Lung (tissue), 12 donors: ENCODE data around the gene LUM. TPM values are rescaled to one million over a fixed set of nuclear protein-coding genes. Genes with fewer than 3 reads are reported as not detected.
A peak's percentile ranks its signal among the peaks of the same experiment; 100 is the strongest.

ENCODE experiments used
- ATAC-seq: fragments of 200-7000 bp; cut with Tn5 transposase; one replicate; pipeline ENCODE4 v1.9.1; 2020; ENCODE audit warnings: moderate number of reproducible peaks; ENCODE audit not compliant: insufficient read depth, low FRiP score
- DNase-seq, 3 donors: peaks; one replicate each; pipeline ENCODE4 v3.0.0-alpha.2; 2013 to 2017
- H3K27ac ChIP-seq, 2 donors: one replicate each; pipeline ENCODE4 v1.5.1; 2013; ENCODE audit warnings: mild to moderate bottlenecking in 2 of 2, moderate library complexity in 2 of 2, control low read depth in 1 of 2, inconsistent platforms in 1 of 2, low read depth in 1 of 2, low read length in 1 of 2
- H3K27me3 ChIP-seq, 3 donors: one replicate each; pipeline ENCODE4 v1.5.1; 2013; ENCODE audit warnings: low read length in 2 of 3; ENCODE audit not compliant: control insufficient read depth in 3 of 3, insufficient read depth in 3 of 3
- H3K36me3 ChIP-seq, 4 donors: one replicate each; pipeline ENCODE4 v1.5.1; 2013; ENCODE audit warnings: low read length in 4 of 4, mild to moderate bottlenecking in 1 of 4, moderate library complexity in 1 of 4; ENCODE audit not compliant: control insufficient read depth in 4 of 4, insufficient read depth in 4 of 4
- H3K4me1 ChIP-seq, 5 donors: one replicate each; pipeline ENCODE4 v1.5.1; 2013; ENCODE audit warnings: low read length in 5 of 5, mild to moderate bottlenecking in 2 of 5, moderate library complexity in 1 of 5; ENCODE audit not compliant: control insufficient read depth in 5 of 5, insufficient read depth in 5 of 5
- H3K4me3 ChIP-seq: one replicate; pipeline ENCODE4 v1.5.1; 2013; ENCODE audit warnings: mild to moderate bottlenecking, control low read depth, moderate library complexity
- H3K9ac ChIP-seq, 2 donors: one replicate each; pipeline ENCODE4 v1.5.1; 2013; ENCODE audit warnings: low read length in 2 of 2, control low read depth in 1 of 2; ENCODE audit not compliant: insufficient read depth in 1 of 2
- H3K9me3 ChIP-seq, 4 donors: one replicate each; pipeline ENCODE4 v1.5.1; 2013; ENCODE audit warnings: low read length in 3 of 4, mild to moderate bottlenecking in 1 of 4, moderate library complexity in 1 of 4; ENCODE audit not compliant: control insufficient read depth in 4 of 4, insufficient read depth in 3 of 4
- CTCF ChIP-seq: IDR thresholded peaks from 2 replicates; pipeline ENCODE4 v1.5.1; 2012; ENCODE audit warnings: mild to moderate bottlenecking; ENCODE audit errors: control extremely low read depth, extremely low read depth
- WGBS, 2 donors: extraction: QIAGEN DNeasy Blood & Tissue Kit; methylation state at CpG; one replicate each; pipeline ENCODE4 v1.1.7; 2013; 5-methylcytosine and 5-hydroxymethylcytosine counted together
- polyA plus RNA-seq, 2 donors: library from polyadenylated mRNA; stranded (reverse); fragments of 200-250 nt; gene quantifications; one replicate each; pipeline ENCODE4 v1.2.1, GENCODE V29; 2013
- total RNA-seq, 2 donors: library from RNA; depleted of rRNA in 1 of 2; stranded (reverse); fragments of >200 nt in 1 of 2; gene quantifications; one replicate each; pipeline ENCODE4 v1.2.1, GENCODE V29; 2014 to 2021
- donor health status: control.
- donor health status: control.
- donor health status: Bipolar disorder and iron deficiency.
- donor health status: healthy.
- donor health status: DM: yes; HTN: yes; CAD: no.

LUM gene
- total and polyA plus RNA-seq, 4 donors: 74.5 to 593 (median 218) TPM

GRCh38 chr12:91104812-91105466 is 6.4 kb downstream of the LUM start:
- no peak for DNase-seq
- TF ChIP-seq CTCF: no peak
- Histone ChIP-seq H3K36me3 (peaks cover 0 to 26% (median 13%) of the 10 kb centered on the region in 4 donors), H3K4me1 (peaks cover 0 to 62% (median 6%) of the 10 kb centered on the region in 5 donors), H3K9ac (no peak overlapping the region), H3K27me3 (no peaks in the 10 kb centered on the region), H3K27ac (no peak overlapping the region), H3K4me3 (no peak overlapping the region), H3K9me3 (no peaks in the 10 kb centered on the region)
- no peak for ATAC-seq
- 71 to 75% methylated on average over 1 of the region's 1 CpG for WGBS, 2 donors

GRCh38 chr12:91103624-91104023 is 7.7 kb downstream of the LUM start:
- Histone ChIP-seq H3K4me3 (no peak overlapping the region), H3K27ac (no peak overlapping the region), H3K27me3 (no peaks in the 10 kb centered on the region), H3K4me1 (peaks cover 0 to 61% (median 6%) of the 10 kb centered on the region in 5 donors), H3K36me3 (peaks cover 0 to 26% (median 13%) of the 10 kb centered on the region in 4 donors), H3K9ac (no peak overlapping the region), H3K9me3 (no peaks in the 10 kb centered on the region)
- whole genome bisulfite sequencing, 2 donors: 42 to 49% methylated on average over 1 of the region's 1 CpG
- TF ChIP-seq CTCF: no peak
- ATAC-seq (no peak), DNase-seq (peak in 2 of 3 donors; percentile 89 to 95)

- DNase-seq (no peak), ATAC-seq (no peak)
- Histone ChIP-seq H3K4me1 (peaks cover 0 to 56% (median 2%) of the 10 kb centered on the region in 5 donors), H3K27me3 (no peaks in the 10 kb centered on the region), H3K9ac (no peak overlapping the region), H3K27ac (no peak overlapping the region), H3K36me3 (peaks cover 0 to 22% (median 10%) of the 10 kb centered on the region in 4 donors), H3K4me3 (no peak overlapping the region), H3K9me3 (no peaks in the 10 kb centered on the region)
- no peak for TF ChIP-seq CTCF
Measured at GRCh38 chr12:91103101-91103500, 8.2 kb downstream of the LUM start.

- 53 to 54% methylated on average over 2 of the region's 2 CpGs for WGBS, 2 donors
- ATAC-seq (no peak), DNase-seq (no peak)
- Histone ChIP-seq H3K9me3 (no peaks in the 10 kb centered on the region), H3K9ac (no peak overlapping the region), H3K27ac (no peak overlapping the region), H3K4me1 (peaks cover 0 to 42% (median 0%) of the 10 kb centered on the region in 5 donors), H3K27me3 (no peaks in the 10 kb centered on the region), H3K36me3 (peaks cover 0 to 16% (median 6%) of the 10 kb centered on the region in 4 donors), H3K4me3 (no peak overlapping the region)
- TF ChIP-seq CTCF: no peak
Measured at GRCh38 chr12:91100906-91101305, 10.4 kb downstream of the LUM start.
